ENCODE results near the gene CHCHD6.

DNA sequence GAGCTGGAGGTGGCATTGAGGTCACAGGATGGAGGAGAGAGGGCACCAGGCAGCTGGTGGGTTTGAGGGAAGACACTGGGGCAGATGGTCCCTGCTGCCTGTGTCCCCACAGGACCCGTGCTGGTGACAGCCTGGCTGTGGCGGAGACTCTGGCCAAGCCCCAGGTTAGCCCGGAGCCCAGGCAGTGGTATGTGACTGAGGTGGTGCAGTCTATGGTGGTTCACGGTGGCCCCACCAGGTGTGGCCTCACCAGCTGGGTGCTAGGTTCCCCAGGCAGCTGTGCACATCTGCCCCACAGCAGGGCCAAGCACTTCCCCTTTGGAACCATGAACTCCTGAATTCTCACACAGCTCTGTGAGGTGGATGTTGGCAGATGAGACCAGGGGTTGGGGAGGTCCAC lies 294.3 kb downstream of the CHCHD6 start:
- TF ChIP-seq, protein P1, sequence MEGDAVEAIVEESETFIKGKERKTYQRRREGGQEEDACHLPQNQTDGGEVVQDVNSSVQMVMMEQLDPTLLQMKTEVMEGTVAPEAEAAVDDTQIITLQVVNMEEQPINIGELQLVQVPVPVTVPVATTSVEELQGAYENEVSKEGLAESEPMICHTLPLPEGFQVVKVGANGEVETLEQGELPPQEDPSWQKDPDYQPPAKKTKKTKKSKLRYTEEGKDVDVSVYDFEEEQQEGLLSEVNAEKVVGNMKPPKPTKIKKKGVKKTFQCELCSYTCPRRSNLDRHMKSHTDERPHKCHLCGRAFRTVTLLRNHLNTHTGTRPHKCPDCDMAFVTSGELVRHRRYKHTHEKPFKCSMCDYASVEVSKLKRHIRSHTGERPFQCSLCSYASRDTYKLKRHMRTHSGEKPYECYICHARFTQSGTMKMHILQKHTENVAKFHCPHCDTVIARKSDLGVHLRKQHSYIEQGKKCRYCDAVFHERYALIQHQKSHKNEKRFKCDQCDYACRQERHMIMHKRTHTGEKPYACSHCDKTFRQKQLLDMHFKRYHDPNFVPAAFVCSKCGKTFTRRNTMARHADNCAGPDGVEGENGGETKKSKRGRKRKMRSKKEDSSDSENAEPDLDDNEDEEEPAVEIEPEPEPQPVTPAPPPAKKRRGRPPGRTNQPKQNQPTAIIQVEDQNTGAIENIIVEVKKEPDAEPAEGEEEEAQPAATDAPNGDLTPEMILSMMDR (conservative IDR thresholded peaks at IDR 0.05) = no peak
- no peak for TF ChIP-seq EZH2 (IDR thresholded peaks at IDR 0.05; ENCODE audit: low read depth)

All from PC-9 (cell line).